ENCODE data around the gene XRRA1. TPM values are rescaled to one million over a fixed set of nuclear protein-coding genes. Genes with fewer than 3 reads are reported as not detected.
"Not testable (repeated sequence)": the region's sequence is repeated elsewhere in the genome, so short reads cannot be mapped to it uniquely, and the experiment has no call there.

Gene XRRA1
- total RNA-seq, 1 donor from 2014 or later, result 3.9 TPM

- no peaks in the 10 kb centered on the region for H3K79me2 ChIP-seq (ENCODE audit: low read depth)
- no peak for DNase-seq (ENCODE audit: low spot score)
- no peaks in the 10 kb centered on the region for H3K9me3 ChIP-seq (ENCODE audit: low read depth)
- H3K36me3 Mint-ChIP-seq, result peaks cover 48% of the 10 kb centered on the region
- no peak overlapping the region for H3K27ac ChIP-seq
- H3K27me3 Mint-ChIP-seq (ENCODE audit: insufficient read depth, low read depth), result peaks cover 2% of the 10 kb centered on the region
- H3K4me3 Mint-ChIP-seq, result no peak overlapping the region
- no peak for TF ChIP-seq EZH2 (IDR thresholded peaks at IDR 0.05)
- no peak for TF ChIP-seq EZH2phosphoT487 (IDR thresholded peaks at IDR 0.05)
- TF ChIP-seq, protein P1, sequence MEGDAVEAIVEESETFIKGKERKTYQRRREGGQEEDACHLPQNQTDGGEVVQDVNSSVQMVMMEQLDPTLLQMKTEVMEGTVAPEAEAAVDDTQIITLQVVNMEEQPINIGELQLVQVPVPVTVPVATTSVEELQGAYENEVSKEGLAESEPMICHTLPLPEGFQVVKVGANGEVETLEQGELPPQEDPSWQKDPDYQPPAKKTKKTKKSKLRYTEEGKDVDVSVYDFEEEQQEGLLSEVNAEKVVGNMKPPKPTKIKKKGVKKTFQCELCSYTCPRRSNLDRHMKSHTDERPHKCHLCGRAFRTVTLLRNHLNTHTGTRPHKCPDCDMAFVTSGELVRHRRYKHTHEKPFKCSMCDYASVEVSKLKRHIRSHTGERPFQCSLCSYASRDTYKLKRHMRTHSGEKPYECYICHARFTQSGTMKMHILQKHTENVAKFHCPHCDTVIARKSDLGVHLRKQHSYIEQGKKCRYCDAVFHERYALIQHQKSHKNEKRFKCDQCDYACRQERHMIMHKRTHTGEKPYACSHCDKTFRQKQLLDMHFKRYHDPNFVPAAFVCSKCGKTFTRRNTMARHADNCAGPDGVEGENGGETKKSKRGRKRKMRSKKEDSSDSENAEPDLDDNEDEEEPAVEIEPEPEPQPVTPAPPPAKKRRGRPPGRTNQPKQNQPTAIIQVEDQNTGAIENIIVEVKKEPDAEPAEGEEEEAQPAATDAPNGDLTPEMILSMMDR (IDR thresholded peaks at IDR 0.05), result no peak
- no peaks in the 10 kb centered on the region for H3F3A ChIP-seq (ENCODE audit: low read depth)
- H3K27ac Mint-ChIP-seq, result no peak overlapping the region
- peaks cover 6% of the 10 kb centered on the region for H3K36me3 ChIP-seq
- no peaks in the 10 kb centered on the region for H3K9me3 Mint-ChIP-seq
- no peaks in the 10 kb centered on the region for H4K20me1 ChIP-seq (ENCODE audit: low read depth)
- no peaks in the 10 kb centered on the region for H3K4me1 ChIP-seq
- no peak overlapping the region for H3K4me2 ChIP-seq
- H3K4me3 ChIP-seq, result no peak overlapping the region
- no peaks in the 10 kb centered on the region for H3K27me3 ChIP-seq
- no peak overlapping the region for H3K9ac ChIP-seq
- H3K4me1 Mint-ChIP-seq, result no peaks in the 10 kb centered on the region
- H2AFZ ChIP-seq (replicated peaks), result no peak overlapping the region
Observed at GRCh38 chr11:74837191-74837590, 111.7 kb downstream of the XRRA1 start.

GRCh38 chr11:74826901-74827300, 122.0 kb downstream of the XRRA1 start:
- Histone ChIP-seq H3K4me2 (no peak overlapping the region), H3K36me3 (peaks cover 27% of the 10 kb centered on the region), H3K4me1 (no peaks in the 10 kb centered on the region), H3K27me3 (no peaks in the 10 kb centered on the region), H3K27ac (no peak overlapping the region), H3K4me3 (no peak overlapping the region), H3F3A (ENCODE audit: low read depth) (no peaks in the 10 kb centered on the region), H3K9ac (no peak overlapping the region), H3K9me3 (ENCODE audit: low read depth) (peaks cover 35% of the 10 kb centered on the region), H4K20me1 (ENCODE audit: low read depth) (no peaks in the 10 kb centered on the region), H2AFZ (replicated peaks) (no peak overlapping the region), H3K79me2 (ENCODE audit: low read depth) (no peaks in the 10 kb centered on the region)
- Mint-ChIP-seq H3K4me3 (no peak overlapping the region), H3K9me3 (peaks cover 66% of the 10 kb centered on the region), H3K27ac (no peak overlapping the region), H3K4me1 (no peaks in the 10 kb centered on the region), H3K27me3 (ENCODE audit: insufficient read depth, low read depth) (peaks cover 4% of the 10 kb centered on the region), H3K36me3 (peaks cover 88% of the 10 kb centered on the region)
- DNase-seq (ENCODE audit: low spot score), result no peak
- TF ChIP-seq EZH2phosphoT487 (IDR thresholded peaks at IDR 0.05) (no peak), EZH2 (IDR thresholded peaks at IDR 0.05) (no peak)
- TF ChIP-seq, protein P1 (IDR thresholded peaks at IDR 0.05), result no peak

DNA sequence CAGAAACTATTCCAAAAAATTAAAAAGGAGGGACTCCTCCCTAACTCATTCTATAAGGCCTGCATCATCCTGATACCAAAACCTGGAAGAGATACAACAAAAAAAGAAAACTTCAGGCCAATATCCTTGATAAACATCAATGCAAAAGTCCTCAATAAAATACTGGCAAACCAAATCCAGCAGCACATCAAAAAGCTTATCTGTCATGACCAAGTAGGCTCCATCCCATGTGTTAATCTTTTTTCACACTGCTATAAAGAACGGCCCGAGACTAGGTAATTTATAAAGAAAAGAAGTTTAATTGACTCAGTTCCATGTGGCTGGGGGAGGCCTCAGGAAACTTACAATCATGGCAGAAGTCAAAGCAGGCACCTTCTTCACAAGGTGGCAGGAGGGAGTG, 123.3 kb downstream of the XRRA1 start:
- not testable (repeated sequence) for H3K27me3 ChIP-seq; H3K27ac Mint-ChIP-seq; H3K4me2 ChIP-seq; H3F3A ChIP-seq (ENCODE audit: low read depth); H3K27me3 Mint-ChIP-seq (ENCODE audit: insufficient read depth, low read depth); H3K4me3 Mint-ChIP-seq; H3K4me3 ChIP-seq; H3K27ac ChIP-seq; H3K4me1 ChIP-seq; H4K20me1 ChIP-seq (ENCODE audit: low read depth); H2AFZ ChIP-seq (replicated peaks); DNase-seq (ENCODE audit: low spot score); H3K9ac ChIP-seq; H3K79me2 ChIP-seq (ENCODE audit: low read depth); H3K4me1 Mint-ChIP-seq
- Mint-ChIP-seq H3K9me3 (peaks cover 70% of the 10 kb centered on the region), H3K36me3 (peaks cover 84% of the 10 kb centered on the region)
- peaks cover 35% of the 10 kb centered on the region for H3K9me3 ChIP-seq (ENCODE audit: low read depth)
- peaks cover 26% of the 10 kb centered on the region for H3K36me3 ChIP-seq

- no peak overlapping the region for H3K4me2 ChIP-seq
- H3K27ac Mint-ChIP-seq, result no peak overlapping the region
- H2AFZ ChIP-seq (replicated peaks), result no peak overlapping the region
- no peaks in the 10 kb centered on the region for H3K4me1 Mint-ChIP-seq
- no peaks in the 10 kb centered on the region for H3F3A ChIP-seq (ENCODE audit: low read depth)
- peaks cover 35% of the 10 kb centered on the region for H3K9me3 ChIP-seq (ENCODE audit: low read depth)
- peaks cover 23% of the 10 kb centered on the region for H3K36me3 ChIP-seq
- H3K4me3 Mint-ChIP-seq, result no peak overlapping the region
- H3K27me3 ChIP-seq, result no peaks in the 10 kb centered on the region
- TF ChIP-seq, protein P1 (IDR thresholded peaks at IDR 0.05), result no peak
- TF ChIP-seq EZH2phosphoT487 (IDR thresholded peaks at IDR 0.05) (no peak), EZH2 (IDR thresholded peaks at IDR 0.05) (no peak)
- peaks cover 66% of the 10 kb centered on the region for H3K9me3 Mint-ChIP-seq
- H3K9ac ChIP-seq, result no peak overlapping the region
- H3K4me1 ChIP-seq, result no peaks in the 10 kb centered on the region
- H3K36me3 Mint-ChIP-seq, result peaks cover 83% of the 10 kb centered on the region
- peaks cover 4% of the 10 kb centered on the region for H3K27me3 Mint-ChIP-seq (ENCODE audit: insufficient read depth, low read depth)
- no peak for DNase-seq (ENCODE audit: low spot score)
- H3K4me3 ChIP-seq, result no peak overlapping the region
- no peaks in the 10 kb centered on the region for H3K79me2 ChIP-seq (ENCODE audit: low read depth)
- no peak overlapping the region for H3K27ac ChIP-seq
- no peaks in the 10 kb centered on the region for H4K20me1 ChIP-seq (ENCODE audit: low read depth)
Observed at GRCh38 chr11:74824285-74824982, 124.5 kb downstream of the XRRA1 start.

All from neural progenitor cell (in vitro differentiated cells).